Activated CD8-positive, alpha-beta memory T cell treated with anti-CD3 and anti-CD28 coated beads, Interleukin-2, amount 50 U/mL, for 4 hours (primary cell): ENCODE data around the gene PGP.
A peak's percentile ranks its signal among the peaks of the same experiment; 100 is the strongest.

Experiments
- DNase-seq: peaks from one replicate; pipeline ENCODE4 v3.0.0-alpha.2; 2020

Gene PGP

GRCh38 chr16:2237102-2237482, 22.5 kb upstream of the PGP start:
- DNase-seq = no peak

- DNase-seq = no peak
Observed at GRCh38 chr16:2236337-2237101, 21.9 kb upstream of the PGP start, which contains the start of gene DNASE1L2. Gene DNASE1L2, plus strand, starts transcription at chr16:2236444. Its CDS starts 373 bp downstream, at chr16:2236817.

DNA sequence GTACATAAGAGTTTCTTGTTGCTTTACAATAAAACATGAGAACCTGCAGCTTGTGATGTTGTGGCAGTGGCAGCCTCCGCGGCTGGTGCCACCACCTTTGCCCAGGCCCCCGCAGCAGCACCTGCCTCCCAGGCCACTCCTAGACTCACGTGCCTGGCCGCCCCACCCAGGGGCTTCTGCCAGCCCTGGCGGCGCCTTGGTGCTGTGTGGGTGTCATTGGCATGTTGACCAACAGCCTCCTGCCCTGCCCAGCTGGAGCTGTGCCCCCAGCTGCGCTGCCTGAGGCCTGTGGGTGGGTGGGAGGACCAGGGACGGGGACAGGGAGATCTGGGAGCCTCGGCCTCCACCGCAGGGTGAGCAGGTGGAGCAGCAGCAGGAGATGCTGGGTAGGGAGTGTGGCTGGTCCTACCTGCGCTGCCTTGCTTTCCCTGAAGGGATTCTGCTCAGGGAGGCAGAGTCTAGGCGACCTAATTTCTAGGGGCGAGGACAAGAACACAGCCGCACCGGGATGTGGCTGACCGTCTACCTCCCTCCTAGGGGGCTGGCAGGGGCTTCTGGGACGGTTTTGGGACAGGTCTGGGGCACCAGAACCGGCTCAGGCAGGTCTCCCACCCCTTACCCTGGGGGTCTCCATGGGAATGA, 21.2 kb upstream of the PGP start:
- DNase-seq = no peak

GRCh38 chr16:2235234-2235651, 20.6 kb upstream of the PGP start:
- DNase-seq = no peak

- DNase-seq = no peak
Observed at GRCh38 chr16:2234813-2235170, 20.2 kb upstream of the PGP start.

GRCh38 chr16:2233872-2234812, 19.5 kb upstream of the PGP start:
- no peak for DNase-seq

GRCh38 chr16:2233046-2233775, 18.6 kb upstream of the PGP start:
- DNase-seq = no peak

DNA sequence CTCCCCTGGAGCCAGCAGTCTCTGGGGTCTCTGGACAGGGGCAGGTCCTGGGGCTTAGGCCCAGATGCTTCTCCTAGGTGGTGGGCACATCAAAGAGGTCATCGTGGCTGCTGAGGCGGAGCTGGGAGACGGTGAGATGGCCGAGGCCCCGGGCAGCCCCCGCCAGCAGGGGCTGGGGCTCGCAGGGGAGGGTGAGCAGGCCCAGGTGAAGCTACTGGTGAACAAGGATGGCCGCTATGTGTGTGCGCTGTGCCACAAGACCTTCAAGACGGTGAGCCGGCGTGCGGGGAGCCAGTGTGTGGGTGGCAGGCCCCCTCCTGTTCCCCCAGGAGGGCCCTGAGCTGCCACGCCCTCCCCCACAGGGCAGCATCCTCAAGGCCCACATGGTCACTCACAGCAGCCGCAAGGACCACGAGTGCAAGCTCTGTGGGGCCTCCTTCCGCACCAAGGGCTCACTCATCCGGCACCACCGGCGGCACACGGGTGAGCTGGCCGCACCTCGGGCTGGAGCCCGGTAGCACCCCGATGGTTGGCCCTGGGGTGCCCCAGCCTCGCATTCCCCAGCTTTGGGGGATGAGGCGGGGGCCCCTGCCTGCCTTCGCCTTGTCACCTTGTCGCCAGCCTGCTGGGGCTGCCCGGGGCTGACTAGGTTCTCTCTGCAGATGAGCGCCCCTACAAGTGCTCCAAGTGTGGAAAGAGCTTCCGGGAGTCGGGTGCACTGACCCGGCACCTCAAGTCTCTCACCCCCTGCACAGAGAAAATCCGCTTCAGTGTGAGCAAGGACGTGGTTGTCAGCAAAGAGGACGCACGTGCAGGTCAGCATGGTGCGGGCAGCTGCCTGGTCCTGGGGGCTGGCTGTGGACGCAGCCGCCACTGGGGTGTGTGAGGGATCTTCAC, 17.7 kb upstream of the PGP start:
- DNase-seq = no peak

DNA sequence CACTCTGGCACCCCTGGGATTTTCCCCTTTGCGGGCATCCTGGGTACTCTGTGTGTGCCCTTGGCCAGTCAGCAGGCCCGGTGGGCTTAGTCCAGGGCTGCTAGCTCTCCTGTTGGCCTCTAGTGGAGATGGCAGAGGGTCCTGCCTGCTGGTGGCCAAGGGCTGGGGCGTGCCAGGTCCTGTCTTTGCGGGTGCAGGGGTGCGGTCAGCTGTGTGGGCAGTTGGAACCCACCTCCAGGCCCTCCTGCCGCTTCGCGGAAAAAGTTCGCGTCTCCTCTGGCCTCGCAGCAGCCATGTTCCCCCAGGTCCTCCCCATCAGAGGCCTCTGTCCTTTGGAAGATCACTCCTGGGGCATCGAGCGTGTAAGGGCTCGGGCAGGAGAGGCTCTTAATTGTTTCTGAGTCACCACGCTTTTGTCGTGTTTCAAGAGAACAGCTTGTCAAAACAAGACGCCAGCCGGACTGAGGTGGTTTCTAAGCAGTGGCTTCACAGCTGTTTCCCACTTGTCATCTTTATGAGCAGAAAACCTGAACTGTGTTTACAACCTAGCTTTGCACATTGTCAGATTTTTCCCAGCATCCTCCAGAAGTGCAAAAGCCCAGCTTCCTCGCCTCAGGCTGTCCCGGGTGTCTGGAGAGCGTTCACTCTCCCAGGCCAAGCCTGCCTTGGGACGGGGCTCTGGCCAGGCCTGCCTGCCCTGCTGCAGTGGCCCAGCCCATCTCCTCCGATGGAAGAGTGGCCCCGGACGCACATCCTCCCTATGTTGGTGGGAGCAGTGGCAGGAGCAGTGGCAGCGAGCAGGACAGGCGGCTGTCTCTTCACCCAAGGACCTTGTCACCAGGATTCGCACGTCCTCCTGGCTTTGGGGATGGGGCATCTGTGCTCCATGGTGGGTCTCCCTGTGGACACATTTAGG, 16.6 kb upstream of the PGP start:
- DNase-seq = no peak

DNA sequence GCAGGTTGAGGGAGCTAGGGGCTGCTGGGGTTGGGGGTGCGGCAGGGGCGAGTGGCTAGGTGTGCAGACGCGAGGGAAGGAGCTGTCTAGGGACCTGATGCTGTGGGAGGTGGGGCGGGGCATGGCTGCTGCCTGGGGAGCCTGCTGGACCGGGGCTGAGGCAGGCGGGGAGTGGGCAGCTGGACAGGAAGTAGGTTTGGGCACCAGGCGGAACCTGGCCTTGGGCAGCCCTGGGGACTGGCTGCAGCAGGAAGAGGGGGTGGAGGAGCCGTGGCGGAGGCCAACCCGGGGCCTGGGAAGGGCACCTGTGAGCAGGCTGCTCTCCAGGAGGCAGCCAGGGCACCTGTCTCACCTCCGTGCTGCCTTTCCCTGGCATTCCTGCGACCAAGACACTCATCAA, 15.7 kb upstream of the PGP start:
- DNase-seq = no peak

DNA sequence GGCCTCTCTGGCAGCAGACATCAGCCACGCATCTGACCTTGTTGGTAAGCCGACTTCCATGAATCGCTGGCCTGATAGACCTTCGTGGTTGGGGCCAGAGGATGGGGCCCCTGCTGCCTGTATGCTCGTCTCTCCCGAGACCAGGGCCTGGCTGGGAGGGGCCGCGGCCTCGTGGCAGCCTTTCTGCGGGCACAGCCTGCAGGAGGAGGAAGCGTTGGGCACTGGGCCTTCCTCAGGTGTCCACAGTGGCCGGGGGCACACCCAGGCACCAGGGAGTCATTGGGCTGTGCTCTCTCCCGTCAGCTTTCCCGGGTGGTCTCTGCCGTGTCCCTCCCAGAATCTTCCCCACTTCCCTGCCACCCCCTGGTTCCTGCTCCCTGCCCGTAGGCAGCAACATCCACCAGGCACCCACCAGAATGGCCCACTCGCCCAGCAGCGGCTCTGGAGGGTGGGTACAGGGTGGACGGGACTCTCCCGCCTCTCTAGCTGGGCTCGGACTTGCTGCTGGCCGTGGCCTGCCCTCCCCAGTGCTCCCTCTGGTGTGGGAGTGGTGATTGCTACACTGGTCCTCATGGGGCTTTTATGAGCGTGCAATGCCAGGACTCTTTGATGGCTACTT, 15.1 kb upstream of the PGP start:
- DNase-seq = no peak

DNA sequence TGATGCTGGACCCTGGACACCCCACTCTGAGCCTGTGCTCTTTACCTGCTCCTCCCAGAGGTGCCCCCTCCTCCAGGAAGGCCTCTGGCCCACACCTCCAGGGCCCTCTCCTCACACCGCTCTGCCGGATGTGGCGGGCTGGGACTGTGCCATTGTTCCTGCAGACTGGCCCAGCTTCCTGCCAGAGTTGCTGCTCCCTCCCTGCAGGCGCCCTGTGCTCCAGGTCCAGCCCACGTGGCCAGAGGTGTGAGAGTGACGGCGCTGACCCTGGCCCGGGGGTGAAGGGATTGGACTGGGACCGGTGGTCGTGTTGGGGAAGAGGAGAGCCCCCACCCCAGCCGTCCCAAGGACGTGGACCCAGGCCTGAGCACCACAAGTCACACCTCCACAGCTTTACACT, 14.5 kb upstream of the PGP start:
- DNase-seq = no peak

GRCh38 chr16:2228161-2228824, 13.7 kb upstream of the PGP start:
- no peak for DNase-seq

GRCh38 chr16:2226918-2227317, 12.3 kb upstream of the PGP start:
- no peak for DNase-seq

DNA sequence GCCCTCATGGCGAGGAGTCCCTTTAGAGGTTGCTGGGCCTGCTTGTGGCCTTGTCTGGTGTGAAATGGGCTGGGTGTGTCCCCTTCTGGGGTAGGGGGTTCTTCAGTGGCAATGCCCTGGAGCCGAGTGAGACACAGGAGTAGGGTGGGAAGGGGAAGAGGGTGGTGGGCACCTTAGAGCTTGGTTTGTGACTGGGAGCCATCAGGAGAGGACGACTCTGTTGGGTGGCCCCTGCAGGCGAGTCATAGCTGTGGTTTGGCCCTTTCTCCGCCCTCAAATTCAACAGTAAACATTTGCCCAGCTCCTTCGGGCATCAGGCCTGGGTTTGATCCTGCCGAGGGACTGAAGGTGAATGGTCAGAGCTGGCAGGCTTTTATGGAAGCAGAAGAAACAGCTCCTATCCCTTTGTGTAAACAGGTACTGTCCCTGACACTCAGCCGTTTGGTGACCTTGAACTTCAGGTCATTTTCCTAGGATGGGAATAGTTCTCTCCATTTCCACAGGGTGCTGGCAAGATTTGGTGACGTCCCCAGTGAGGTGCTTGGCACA, 11.7 kb upstream of the PGP start:
- DNase-seq = no peak

GRCh38 chr16:2223942-2224486, 9.4 kb upstream of the PGP start:
- peak; percentile 36 for DNase-seq

GRCh38 chr16:2223221-2223941, 8.7 kb upstream of the PGP start, which contains the start of gene E4F1:
Gene E4F1, plus strand, starts transcription at chr16:2223591. Its CDS starts 23 bp downstream, at chr16:2223614.
- peak; percentile 99 for DNase-seq

DNA sequence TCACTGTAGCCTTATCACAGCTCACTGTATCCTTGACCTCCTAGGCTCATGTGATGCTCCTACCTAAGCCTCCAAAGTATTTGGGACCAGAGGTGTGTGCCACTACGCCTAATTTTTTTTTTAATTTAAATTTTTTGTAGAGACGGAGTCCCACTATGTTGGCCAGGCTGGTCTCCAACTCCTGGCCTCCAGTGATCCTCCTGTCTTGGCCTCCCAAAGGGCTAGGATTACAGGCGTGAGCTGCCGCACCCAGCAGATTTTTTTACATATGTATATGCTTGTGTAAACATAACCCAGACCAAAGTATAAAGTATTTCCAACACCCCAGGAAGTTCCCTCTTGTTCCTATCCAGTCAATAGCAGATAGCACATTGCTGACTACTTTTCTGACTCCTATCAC, 1.7 kb upstream of the PGP start:
- no peak for DNase-seq
